HG02870 (cell line): Measurements from ENCODE around the gene CHSY1.

ENCODE experiments used
- ATAC-seq: cut with Tn5 transposase; IDR thresholded peaks from one replicate; pipeline ENCODE4 v1.9.1; 2021; ENCODE audit warnings: mild to moderate bottlenecking, moderate library complexity; ENCODE audit not compliant: unreplicated experiment

Gene CHSY1

DNA sequence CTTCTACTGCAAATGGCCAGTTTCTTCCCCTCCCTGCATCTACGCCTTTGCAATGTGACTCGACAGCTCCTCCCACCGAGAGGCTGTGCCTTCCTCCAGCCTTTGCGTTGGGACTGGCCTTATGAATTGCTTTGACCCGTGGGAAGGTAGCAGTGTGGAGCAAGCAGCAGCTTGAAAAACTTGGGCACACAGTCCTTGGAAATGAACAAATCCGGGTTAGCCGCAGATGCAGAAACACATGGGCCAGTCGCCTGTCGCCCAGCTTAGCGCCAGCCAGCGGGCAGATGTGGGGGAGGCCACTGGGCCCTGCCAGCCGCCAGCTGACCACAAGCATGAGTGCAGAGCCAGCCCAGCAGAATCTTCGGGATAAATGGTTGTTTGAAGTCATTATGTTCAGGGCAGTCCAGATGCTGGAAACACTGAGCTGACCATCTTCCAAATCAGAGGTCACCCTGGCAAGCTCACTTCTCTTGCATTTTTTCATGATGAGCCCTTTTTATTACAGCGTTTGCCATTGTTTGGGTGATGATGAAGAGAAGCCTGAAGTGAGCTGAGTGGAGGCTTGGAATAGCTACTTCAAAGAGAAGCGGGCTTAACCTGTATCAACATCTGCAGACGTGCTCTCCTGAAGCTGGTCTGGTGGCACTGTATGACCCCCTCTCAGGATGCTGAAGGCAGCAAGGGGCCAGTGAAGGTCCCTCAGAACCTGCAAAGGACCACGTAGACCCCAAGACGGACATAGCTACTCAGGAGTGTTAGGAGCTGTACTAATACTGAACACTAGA is 15.7 kb upstream of the CHSY1 start:
- no peak for ATAC-seq

- no peak for ATAC-seq
Measured at GRCh38 chr15:101266787-101267186, 14.9 kb upstream of the CHSY1 start.

DNA sequence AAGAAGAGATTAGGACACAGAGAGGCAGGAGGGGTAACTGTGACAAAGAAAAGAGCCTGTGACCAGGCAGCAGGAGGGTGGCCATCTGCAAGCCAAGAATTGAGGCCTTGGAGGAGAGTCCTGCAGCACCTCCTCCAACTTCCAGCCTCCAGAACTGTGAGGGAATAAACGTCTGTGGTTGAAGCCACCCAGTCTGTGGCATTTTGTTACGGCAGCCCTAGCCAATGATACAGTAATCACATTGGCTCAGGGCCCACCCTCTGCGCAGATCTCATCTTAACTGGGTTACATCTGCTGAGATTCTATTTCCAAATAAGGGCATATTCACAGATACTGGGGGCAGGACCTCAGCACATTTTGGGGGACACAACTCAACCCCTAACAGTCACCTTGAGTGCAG is 14.2 kb upstream of the CHSY1 start:
- ATAC-seq = no peak

DNA sequence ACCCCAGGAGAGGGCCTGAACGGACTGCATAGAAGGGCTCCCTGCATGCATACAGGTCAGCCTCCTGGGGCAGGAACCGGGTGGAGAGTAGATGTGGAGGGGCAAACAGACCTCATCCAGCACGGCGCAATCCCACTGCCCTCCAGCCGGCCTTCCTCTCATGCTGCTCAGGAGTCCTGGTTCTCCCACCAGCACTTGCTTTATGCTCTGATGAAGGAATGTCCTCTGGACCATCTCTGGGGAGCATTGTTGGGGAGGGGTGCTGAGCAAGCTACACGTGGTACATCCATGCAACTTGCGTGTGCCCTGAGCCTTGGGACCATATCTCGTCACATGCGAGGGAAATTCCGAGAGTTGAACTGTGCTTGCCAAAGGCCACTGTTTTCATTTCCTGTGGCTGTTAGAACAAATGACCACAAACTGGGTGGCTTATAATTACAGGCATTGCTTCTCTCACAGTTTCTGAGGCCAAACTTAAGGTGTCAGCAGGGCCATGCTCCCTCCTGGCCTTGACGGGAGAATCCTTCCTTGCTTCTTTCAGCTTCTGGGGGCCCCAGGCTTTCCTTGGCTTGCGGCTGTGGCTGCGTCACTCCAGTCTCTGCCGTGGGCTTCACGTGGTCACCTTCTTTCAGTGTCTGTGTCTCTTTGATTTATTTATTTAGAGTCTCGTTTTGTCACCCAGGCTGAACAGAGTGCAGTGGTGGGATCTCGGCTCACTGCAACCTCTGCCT is 13.2 kb upstream of the CHSY1 start:
- no peak for ATAC-seq

- no peak for ATAC-seq
Measured at GRCh38 chr15:101264011-101264410, 12.2 kb upstream of the CHSY1 start.

- no peak for ATAC-seq
Measured at GRCh38 chr15:101262551-101262950, 10.7 kb upstream of the CHSY1 start.

DNA sequence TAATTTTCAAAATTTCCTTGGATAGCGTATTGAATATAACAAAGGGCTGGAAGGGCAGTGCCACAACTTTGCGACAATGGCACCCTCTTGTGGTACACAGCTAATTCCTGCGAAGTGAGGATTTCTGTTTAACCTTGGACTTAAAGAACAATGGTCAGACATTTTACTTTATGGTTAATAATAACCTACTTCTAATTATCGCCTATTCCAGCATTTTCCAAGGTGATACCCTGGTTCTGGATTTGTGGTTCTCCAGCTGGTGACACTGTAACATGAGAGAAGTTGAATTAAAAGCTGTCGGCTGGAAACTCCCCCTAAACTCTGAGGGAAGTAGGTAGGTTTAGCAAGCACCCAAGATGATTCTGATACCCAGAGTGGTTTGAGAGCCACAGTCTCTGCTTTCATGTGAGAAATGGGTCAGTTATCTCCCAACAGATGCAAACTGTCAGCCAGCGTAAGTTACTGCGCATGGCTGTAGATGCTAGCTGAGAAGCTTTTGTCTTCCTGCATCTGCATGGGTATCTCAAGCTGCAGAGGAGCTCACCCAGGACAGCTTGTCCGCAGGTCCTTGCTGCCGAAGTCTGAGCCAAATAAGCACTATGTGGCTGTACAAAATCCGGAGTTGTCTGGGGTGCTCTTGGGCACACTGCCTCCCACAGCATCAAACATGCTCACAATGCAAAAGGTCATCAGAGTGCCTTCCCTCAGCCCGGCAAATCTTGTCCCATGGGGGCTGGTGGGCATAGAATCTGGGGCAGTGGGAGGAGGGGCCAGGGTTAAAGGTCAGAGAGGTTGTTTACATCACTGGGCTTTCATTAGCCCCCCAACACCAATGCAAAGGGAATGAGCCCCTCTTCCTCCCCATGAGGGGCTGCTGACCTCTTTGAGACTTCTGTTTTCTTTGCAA is 6.6 kb upstream of the CHSY1 start:
- peak; percentile 64 for ATAC-seq

- ATAC-seq = no peak
Measured at GRCh38 chr15:101256757-101257156, 4.9 kb upstream of the CHSY1 start.

GRCh38 chr15:101255615-101256241 is 3.9 kb upstream of the CHSY1 start:
- ATAC-seq = no peak

- ATAC-seq = no peak
Measured at GRCh38 chr15:101255051-101255395, 3.2 kb upstream of the CHSY1 start.

GRCh38 chr15:101254157-101255050 is 2.6 kb upstream of the CHSY1 start:
- no peak for ATAC-seq

DNA sequence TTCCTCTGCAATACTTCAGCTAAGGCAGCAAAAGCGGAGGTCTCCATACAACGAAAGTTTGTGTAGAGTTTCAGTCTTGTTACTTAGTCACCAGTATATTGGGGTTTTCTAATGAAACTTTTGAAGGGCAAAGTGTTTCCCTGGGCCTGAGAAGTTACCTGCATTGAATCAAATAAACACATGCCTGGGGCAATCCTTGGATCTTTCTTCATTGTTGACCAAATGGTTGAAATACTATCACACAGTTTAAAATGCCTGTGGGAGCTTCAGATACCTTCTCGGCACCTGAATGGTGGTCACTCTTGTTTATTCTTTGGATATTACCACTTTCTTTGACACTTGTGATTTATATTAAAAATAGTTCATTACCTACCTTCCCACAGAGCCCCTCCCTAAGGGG is 988 bp upstream of the CHSY1 start:
- no peak for ATAC-seq

DNA sequence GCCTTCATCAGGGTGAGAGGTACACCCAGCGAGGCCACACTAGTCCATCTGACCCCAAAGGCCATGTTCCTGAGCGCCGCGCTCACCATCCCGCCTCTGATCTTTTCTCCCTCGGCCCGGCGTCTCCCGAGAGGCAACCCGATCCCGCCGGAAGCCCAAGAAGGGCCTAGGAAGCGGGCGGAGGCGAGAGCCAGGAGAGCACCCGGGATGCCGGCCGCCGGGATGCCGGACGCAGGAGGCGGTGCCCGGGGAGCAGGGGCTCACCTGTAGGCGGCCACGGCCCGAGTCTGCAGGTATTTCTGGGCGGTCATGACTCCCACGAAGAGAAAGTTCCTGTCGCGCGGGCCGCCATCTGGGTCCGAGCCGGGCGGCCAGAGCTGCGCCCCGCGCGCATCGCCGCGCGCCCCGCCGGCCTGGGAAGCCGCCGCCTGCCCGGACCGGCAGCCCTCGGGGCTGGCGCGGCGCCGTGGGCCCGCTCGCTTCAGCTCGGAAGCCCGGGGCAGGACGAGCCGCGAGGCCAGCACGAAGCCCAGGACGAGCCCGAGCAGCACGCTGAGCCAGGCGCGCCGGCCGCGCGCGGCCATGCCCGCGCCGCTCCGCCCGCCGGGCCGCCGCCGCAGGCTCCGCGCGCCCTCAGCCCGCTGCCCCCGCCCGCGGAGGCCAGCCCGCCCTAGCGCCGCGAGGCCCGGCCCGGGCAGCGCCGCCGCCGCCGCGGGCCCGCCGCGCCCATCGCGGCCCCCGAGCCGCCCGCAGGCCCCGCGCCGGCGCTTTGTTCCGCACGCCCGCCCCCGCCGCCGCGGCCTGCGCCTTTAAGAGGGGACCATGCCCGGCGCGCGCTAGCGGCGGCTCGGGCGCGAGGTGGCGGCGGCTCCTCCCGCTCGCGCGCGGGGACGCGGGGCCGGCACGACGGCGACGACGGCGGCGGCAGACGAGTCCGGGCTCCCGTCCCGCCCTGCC is 697 bp downstream of the CHSY1 start:
- peak; percentile 29 for ATAC-seq

DNA sequence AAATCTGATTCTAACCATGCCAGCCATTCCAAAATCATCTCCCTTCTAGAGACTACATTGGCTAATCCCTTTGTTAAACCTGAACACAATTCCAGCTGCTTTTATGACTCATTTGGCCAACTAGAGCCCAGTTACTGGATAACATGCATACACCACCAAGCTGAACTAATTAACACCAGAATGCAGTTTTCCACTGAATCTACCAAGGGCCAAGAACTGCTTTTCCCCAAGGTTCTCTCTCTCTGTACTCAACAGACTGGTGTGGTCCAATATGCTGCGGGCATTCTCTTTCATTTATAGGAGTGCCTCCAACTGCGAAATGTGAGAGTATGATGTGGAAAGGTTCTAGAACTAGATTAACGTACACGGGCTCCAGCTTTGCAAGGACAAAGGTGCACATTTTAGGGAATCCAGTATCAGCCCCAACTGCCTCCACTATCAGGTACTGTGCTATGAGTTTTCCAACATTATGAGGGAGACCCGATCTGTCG is 1.5 kb downstream of the CHSY1 start:
- no peak for ATAC-seq

- no peak for ATAC-seq
Measured at GRCh38 chr15:101248274-101248673, 3.6 kb downstream of the CHSY1 start.

- no peak for ATAC-seq
Measured at GRCh38 chr15:101246824-101247745, 4.8 kb downstream of the CHSY1 start.

GRCh38 chr15:101246391-101246790 is 5.5 kb downstream of the CHSY1 start:
- no peak for ATAC-seq
